Osteoblast (primary cell): Measurements from ENCODE around the gene IFIT1B. TPM values are rescaled to one million over a fixed set of nuclear protein-coding genes. Genes with fewer than 3 reads are reported as not detected.

Source experiments
- DNase-seq: peaks from one replicate; pipeline ENCODE4 v3.0.0; 2011; ENCODE audit warnings: low spot score, mixed read lengths; ENCODE audit not compliant: insufficient read length; ENCODE audit errors: missing footprints
- H2AFZ ChIP-seq: 2 replicates; pipeline ENCODE4 v1.6.0; 2011; ENCODE audit warnings: mild to moderate bottlenecking, low read length
- H3K27ac ChIP-seq: 2 replicates; pipeline ENCODE4 v1.5.1; 2011; ENCODE audit warnings: mild to moderate bottlenecking, low read depth, low read length, moderate library complexity
- H3K27me3 ChIP-seq: 2 replicates; pipeline ENCODE4 v1.6.0; 2012; ENCODE audit warnings: mild to moderate bottlenecking, control low read depth, inconsistent platforms, low read length, moderate library complexity; ENCODE audit not compliant: insufficient read depth
- H3K36me3 ChIP-seq: 2 replicates; pipeline ENCODE4 v1.5.1; 2011; ENCODE audit warnings: mild to moderate bottlenecking, low read length, control low read depth, moderate library complexity; ENCODE audit not compliant: insufficient read depth
- H3K4me1 ChIP-seq: 2 replicates; pipeline ENCODE4 v1.5.1; 2011; ENCODE audit warnings: mild to moderate bottlenecking, low read length, control low read depth, moderate library complexity; ENCODE audit not compliant: insufficient read depth
- H3K4me2 ChIP-seq: 2 replicates; pipeline ENCODE4 v1.6.0; 2011; ENCODE audit warnings: mild to moderate bottlenecking, low read length; ENCODE audit not compliant: insufficient read depth
- H3K4me3 ChIP-seq: fragments of 200-600 bp; sonication (generic); 3 replicates; pipeline ENCODE4 v1.5.1; 2012; ENCODE audit warnings: mild to moderate bottlenecking, low read length, inconsistent platforms; ENCODE audit not compliant: insufficient read depth
- H3K79me2 ChIP-seq: 2 replicates; pipeline ENCODE4 v1.6.0; 2012; ENCODE audit warnings: mild to moderate bottlenecking, low read length, control low read depth, inconsistent platforms; ENCODE audit not compliant: insufficient read depth
- H3K9me3 ChIP-seq: 2 replicates; pipeline ENCODE4 v1.5.1; 2011; ENCODE audit warnings: low read depth, low read length, control low read depth
- H4K20me1 ChIP-seq: 2 replicates; pipeline ENCODE4 v1.6.0; 2012; ENCODE audit warnings: mild to moderate bottlenecking, low read length, control low read depth; ENCODE audit not compliant: insufficient read depth
- CTCF ChIP-seq: IDR thresholded peaks from 2 replicates; pipeline ENCODE4 v1.5.1; 2011; ENCODE audit warnings: mild to moderate bottlenecking, low read depth, low read length, moderate library complexity; ENCODE audit errors: extremely low read depth
- total RNA-seq: library from RNA; depleted of rRNA; stranded (reverse); fragments of >200 nt; gene quantifications from 2 replicates; pipeline ENCODE4 v1.2.3, GENCODE V29; 2012

IFIT1B gene
- total RNA-seq, 1 donor, result not detected

DNA sequence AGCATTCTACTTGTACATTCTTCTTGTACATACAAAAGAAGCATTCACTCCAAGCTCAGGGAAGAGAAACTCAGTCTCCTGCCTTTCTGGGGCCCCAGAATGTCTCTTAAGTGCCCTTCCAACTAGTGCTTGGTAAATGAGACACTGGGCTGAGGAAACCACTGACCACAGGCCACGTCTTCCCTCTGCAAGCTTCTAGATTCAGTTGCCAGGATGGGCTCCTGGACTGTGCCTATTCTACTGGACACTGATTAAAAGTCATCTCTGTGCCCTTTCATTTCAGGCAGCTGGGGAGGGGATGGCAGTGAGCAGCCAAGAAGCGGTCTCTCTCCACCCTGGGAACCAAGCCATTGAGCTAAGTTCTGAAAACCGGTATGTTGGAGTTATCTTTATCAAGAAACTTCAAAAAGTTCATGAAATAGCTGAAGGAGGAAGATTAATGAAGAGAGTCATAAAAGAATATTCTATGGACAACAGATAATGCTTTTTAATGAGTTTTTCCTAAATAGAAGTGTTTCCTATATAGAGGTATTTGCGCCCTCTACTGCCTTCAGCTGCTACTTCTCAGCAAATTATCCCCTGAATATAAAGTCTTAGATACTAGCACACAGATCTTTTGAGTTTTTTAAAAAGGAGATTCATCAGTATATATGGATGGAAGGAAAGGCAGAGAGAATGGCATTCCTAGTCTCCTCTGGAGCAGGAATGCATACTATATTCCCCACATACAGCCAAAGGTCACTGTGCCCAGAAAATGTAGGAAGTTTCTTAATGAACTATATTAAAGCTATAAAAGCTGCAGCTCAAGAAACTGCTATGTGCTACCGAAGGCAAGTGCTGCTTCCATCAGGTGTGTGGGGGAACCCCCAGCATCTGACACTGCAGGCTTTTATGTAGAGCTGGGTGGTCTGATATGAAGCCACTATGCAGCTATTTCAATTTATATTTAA lies 8.4 kb upstream of the IFIT1B start:
- DNase-seq, result no peak
- Histone ChIP-seq H3K79me2 (no peaks in the 10 kb centered on the region), H2AFZ (peak overlapping the region; percentile 68), H3K27me3 (no peaks in the 10 kb centered on the region), H3K9me3 (no peaks in the 10 kb centered on the region), H3K4me3 (no peak overlapping the region), H3K4me2 (peak overlapping the region; percentile 60), H4K20me1 (no peaks in the 10 kb centered on the region), H3K36me3 (no peaks in the 10 kb centered on the region), H3K4me1 (peaks cover 30% of the 10 kb centered on the region), H3K27ac (peak overlapping the region; percentile 70)
- peak; percentile 75 for TF ChIP-seq CTCF

DNA sequence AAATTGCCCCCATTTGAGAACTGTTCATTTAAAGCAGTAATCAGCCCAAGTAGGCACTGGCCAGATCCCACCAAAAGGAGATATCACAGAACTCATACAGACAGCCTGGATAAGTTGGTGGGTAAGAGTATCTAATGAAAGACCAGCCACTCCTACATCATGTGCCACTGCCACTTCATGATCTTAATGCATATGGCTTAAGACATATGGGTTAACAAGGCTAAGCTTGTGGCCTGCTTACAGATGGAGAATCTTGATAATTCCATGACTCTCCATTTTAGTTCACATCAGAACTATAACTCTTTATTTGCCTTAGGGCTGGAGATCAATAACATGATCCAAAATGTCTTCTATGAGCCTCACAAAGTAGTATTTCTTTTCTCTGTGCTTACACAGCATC lies 6.8 kb upstream of the IFIT1B start:
- Histone ChIP-seq H2AFZ (no peak overlapping the region), H3K9me3 (no peaks in the 10 kb centered on the region), H4K20me1 (no peaks in the 10 kb centered on the region), H3K36me3 (no peaks in the 10 kb centered on the region), H3K4me3 (no peak overlapping the region), H3K27ac (no peak overlapping the region), H3K27me3 (no peaks in the 10 kb centered on the region), H3K4me1 (peaks cover 36% of the 10 kb centered on the region), H3K79me2 (no peaks in the 10 kb centered on the region), H3K4me2 (no peak overlapping the region)
- no peak for DNase-seq
- no peak for TF ChIP-seq CTCF

DNA sequence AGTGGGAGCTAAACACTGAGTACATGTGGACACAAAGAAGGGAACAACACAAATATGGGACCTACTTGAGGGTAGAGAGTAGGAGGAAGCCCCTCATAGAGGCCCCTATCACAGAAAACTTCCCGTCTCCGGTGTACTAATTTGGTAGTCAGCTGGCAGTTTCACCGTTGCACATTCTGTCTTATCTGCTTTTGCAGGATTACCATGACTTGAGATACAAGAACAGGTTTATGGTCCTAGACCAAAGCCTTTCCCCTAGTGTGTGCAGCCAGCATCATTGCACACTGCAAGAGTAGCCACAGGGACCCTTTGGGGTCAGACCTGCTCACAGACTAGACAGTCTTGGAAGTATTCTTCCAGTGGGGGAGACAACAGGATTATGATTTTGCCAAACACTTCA lies 5.9 kb upstream of the IFIT1B start:
- Histone ChIP-seq H3K27ac (no peak overlapping the region), H3K4me3 (no peak overlapping the region), H4K20me1 (no peaks in the 10 kb centered on the region), H3K4me1 (peaks cover 36% of the 10 kb centered on the region), H3K27me3 (no peaks in the 10 kb centered on the region), H3K36me3 (no peaks in the 10 kb centered on the region), H3K79me2 (no peaks in the 10 kb centered on the region), H3K9me3 (no peaks in the 10 kb centered on the region), H2AFZ (no peak overlapping the region), H3K4me2 (no peak overlapping the region)
- no peak for TF ChIP-seq CTCF
- DNase-seq, result no peak

- Histone ChIP-seq H3K27ac (peak overlapping the region; percentile 79), H3K4me3 (peak overlapping the region; percentile 41), H3K9me3 (no peaks in the 10 kb centered on the region), H4K20me1 (no peaks in the 10 kb centered on the region), H3K4me2 (peak overlapping the region; percentile 71), H3K27me3 (no peaks in the 10 kb centered on the region), H3K79me2 (no peaks in the 10 kb centered on the region), H2AFZ (peak overlapping the region; percentile 13), H3K4me1 (peaks cover 23% of the 10 kb centered on the region), H3K36me3 (no peaks in the 10 kb centered on the region)
- peak; percentile 84 for DNase-seq
- TF ChIP-seq CTCF, result no peak
Observed at GRCh38 chr10:89373916-89374711, 3.7 kb upstream of the IFIT1B start.
